ENCODE measurements around the gene PLRG1. TPM values are rescaled to one million over a fixed set of nuclear protein-coding genes. Genes with fewer than 3 reads are reported as not detected.

PLRG1 gene
- total RNA-seq, 1 donor from 2014 or later = 75.5 TPM

DNA sequence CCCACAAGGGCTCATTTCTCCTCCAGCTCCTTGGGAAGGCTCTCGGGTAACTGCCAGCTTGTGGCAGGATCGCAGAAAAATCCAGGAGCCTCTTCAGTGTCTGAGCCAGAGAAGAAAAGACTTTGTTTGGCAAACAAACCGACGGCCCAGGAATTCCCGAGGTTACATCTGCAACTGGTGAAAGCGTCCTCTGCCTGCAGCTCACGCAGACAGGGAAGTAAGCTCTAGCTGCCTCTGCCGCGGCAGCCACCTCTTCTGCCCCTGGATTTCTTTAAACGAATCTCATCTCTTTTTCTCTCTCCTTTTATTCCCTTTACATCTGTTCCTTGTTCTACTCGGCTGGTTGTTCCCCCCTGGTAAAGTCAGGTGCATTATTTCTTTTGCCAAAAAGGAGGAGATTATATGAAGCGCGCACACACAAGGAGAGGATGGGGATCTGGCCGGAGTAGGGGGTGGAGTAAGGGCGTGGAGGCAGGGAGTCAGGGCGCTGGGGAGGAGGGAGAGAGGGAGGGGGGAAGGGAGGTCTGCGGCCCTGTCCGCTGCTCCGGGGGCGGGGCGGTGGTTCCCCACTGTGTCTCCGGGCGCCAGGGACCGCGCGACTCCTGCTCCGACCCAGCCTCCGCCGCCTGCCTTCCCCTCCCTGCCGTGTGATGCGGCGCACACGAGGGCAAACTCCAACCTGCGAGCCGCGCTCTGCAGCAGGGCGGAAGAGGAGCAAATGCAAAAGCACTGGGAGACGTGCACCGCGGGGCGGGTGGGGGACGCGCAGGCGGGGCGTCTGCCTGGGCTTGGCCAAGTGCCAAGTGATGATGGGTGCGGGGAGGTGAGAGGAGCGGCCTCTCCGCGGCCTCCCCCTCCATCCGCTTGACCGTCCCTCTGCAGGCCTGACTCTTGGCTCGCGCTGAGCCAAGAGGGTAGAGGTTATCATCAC lies 58.6 kb downstream of the PLRG1 start, which contains the start of gene DCHS2:
DCHS2 (minus strand) TSS at position 459 of the 931 bp plus-strand sequence; CDS start at position 15, 444 bp downstream.
- DNase-seq (ENCODE audit: low read depth) = no peak
- TF ChIP-seq, protein P1, sequence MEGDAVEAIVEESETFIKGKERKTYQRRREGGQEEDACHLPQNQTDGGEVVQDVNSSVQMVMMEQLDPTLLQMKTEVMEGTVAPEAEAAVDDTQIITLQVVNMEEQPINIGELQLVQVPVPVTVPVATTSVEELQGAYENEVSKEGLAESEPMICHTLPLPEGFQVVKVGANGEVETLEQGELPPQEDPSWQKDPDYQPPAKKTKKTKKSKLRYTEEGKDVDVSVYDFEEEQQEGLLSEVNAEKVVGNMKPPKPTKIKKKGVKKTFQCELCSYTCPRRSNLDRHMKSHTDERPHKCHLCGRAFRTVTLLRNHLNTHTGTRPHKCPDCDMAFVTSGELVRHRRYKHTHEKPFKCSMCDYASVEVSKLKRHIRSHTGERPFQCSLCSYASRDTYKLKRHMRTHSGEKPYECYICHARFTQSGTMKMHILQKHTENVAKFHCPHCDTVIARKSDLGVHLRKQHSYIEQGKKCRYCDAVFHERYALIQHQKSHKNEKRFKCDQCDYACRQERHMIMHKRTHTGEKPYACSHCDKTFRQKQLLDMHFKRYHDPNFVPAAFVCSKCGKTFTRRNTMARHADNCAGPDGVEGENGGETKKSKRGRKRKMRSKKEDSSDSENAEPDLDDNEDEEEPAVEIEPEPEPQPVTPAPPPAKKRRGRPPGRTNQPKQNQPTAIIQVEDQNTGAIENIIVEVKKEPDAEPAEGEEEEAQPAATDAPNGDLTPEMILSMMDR (IDR thresholded peaks at IDR 0.05; ENCODE audit: insufficient read depth, low read length, poor library complexity, severe bottlenecking) = no peak
- Histone ChIP-seq H3K36me3 (ENCODE audit: control insufficient read depth, insufficient read depth, low read length) (no peaks in the 10 kb centered on the region), H3K4me3 (ENCODE audit: low read depth, low read length) (peak within 1 kb of the TSS; percentile 18), H3K27me3 (ENCODE audit: control insufficient read depth, insufficient read depth, low read length) (peaks cover 45% of the 10 kb centered on the region)

DNA sequence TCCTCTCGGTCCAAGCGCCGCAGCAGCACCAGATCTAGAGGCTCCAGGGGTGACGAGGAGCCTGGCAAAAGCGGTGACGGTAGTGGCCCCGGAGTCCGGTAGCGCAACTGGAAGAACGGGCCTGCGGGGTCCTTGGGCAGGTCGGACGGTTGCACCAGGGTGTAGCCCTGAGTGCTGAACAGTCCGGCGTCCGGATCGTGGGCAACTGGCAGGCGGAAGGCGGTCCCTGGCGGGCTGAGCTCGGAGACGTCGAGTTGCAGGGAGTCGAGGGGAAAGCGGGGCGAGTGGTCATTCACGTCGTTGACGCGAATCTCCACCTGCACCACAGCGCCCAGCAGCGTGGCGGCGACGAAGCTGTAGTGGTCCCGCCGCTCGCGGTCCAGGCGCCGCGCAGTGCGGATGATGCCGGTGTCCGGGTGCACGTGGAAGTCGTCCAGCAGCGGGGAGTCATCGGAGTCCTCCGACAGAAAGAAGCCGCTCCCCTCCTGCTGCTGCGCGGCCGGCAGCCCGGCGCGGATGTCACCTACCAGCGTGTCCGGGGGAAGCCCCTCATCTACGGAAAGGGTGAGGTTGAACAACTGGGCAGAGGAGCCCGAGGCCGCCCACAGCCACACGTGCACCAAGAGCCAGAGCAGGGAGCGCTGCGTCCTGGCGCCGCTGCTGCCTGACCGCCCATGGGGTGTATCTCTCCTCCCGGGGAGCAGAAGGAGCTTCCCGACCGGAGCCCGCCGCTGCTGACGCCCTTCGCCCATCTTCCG lies 59.4 kb downstream of the PLRG1 start:
- Histone ChIP-seq H3K36me3 (ENCODE audit: control insufficient read depth, insufficient read depth, low read length) (no peaks in the 10 kb centered on the region), H3K4me3 (ENCODE audit: low read depth, low read length) (peak overlapping the region; percentile 18), H3K27me3 (ENCODE audit: control insufficient read depth, insufficient read depth, low read length) (peaks cover 43% of the 10 kb centered on the region)
- TF ChIP-seq, protein P1 (IDR thresholded peaks at IDR 0.05; ENCODE audit: insufficient read depth, low read length, poor library complexity, severe bottlenecking) = no peak
- no peak for DNase-seq (ENCODE audit: low read depth)

DNA sequence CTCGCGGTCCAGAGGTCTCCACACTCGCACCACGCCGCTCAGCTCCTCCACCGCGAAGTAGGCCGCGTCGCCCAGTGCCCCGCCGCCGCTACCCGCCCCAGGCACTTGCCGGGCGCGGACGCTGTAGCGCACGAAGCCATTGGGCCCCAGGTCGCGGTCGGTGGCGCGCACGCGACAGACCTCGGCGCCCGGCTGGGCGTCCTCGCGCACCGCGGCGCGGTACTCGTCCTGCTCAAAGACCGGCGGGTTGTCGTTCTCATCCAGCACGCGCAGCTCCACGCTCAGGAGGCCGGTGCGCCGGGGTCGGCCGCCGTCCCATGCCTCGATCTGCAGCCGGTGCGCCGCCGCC lies 60.0 kb downstream of the PLRG1 start:
- DNase-seq (ENCODE audit: low read depth) = no peak
- Histone ChIP-seq H3K4me3 (ENCODE audit: low read depth, low read length) (no peak overlapping the region), H3K27me3 (ENCODE audit: control insufficient read depth, insufficient read depth, low read length) (peaks cover 43% of the 10 kb centered on the region), H3K36me3 (ENCODE audit: control insufficient read depth, insufficient read depth, low read length) (no peaks in the 10 kb centered on the region)
- TF ChIP-seq, protein P1 (IDR thresholded peaks at IDR 0.05; ENCODE audit: insufficient read depth, low read length, poor library complexity, severe bottlenecking) = no peak

GRCh38 chr4:154489558-154490233 lies 60.5 kb downstream of the PLRG1 start:
- H3K36me3 ChIP-seq (ENCODE audit: control insufficient read depth, insufficient read depth, low read length) = no peaks in the 10 kb centered on the region
- peaks cover 43% of the 10 kb centered on the region for H3K27me3 ChIP-seq (ENCODE audit: control insufficient read depth, insufficient read depth, low read length)
- TF ChIP-seq, protein P1 (IDR thresholded peaks at IDR 0.05; ENCODE audit: insufficient read depth, low read length, poor library complexity, severe bottlenecking) = no peak
- H3K4me3 ChIP-seq (ENCODE audit: low read depth, low read length) = no peak overlapping the region
- no peak for DNase-seq (ENCODE audit: low read depth)

DNA sequence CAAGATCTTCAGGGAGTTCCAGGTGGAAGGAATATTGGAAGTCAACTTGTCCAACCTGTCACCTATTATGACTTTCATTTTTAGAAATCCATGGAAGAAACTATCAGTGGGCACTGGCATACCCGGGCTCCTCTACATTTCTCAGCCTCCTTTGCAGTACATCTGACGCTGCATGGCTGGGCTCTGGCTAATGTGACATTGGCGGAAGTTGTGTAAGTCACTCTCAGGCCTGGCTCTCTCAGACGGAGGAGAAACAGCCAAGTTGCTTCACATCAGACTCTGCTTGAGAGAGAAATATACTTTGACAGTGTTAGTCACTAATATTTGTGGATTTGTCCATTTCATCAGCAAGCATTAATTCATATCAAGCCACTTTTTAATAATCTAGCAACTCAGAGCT lies 63.1 kb downstream of the PLRG1 start:
- TF ChIP-seq, protein P1 (IDR thresholded peaks at IDR 0.05; ENCODE audit: insufficient read depth, low read length, poor library complexity, severe bottlenecking) = no peak
- H3K27me3 ChIP-seq (ENCODE audit: control insufficient read depth, insufficient read depth, low read length) = peaks cover 39% of the 10 kb centered on the region
- no peak for DNase-seq (ENCODE audit: low read depth)
- no peak overlapping the region for H3K4me3 ChIP-seq (ENCODE audit: low read depth, low read length)
- no peaks in the 10 kb centered on the region for H3K36me3 ChIP-seq (ENCODE audit: control insufficient read depth, insufficient read depth, low read length)
